NCI-H2171 treated with DMSO at 0.1 percent for 48 hours (cell line): ENCODE measurements around the gene COMT.

ENCODE experiments used
- DNase-seq: peaks from one replicate; lab custom pipeline; 2025; lab: John Stamatoyannopoulos, UW

Gene COMT

DNA sequence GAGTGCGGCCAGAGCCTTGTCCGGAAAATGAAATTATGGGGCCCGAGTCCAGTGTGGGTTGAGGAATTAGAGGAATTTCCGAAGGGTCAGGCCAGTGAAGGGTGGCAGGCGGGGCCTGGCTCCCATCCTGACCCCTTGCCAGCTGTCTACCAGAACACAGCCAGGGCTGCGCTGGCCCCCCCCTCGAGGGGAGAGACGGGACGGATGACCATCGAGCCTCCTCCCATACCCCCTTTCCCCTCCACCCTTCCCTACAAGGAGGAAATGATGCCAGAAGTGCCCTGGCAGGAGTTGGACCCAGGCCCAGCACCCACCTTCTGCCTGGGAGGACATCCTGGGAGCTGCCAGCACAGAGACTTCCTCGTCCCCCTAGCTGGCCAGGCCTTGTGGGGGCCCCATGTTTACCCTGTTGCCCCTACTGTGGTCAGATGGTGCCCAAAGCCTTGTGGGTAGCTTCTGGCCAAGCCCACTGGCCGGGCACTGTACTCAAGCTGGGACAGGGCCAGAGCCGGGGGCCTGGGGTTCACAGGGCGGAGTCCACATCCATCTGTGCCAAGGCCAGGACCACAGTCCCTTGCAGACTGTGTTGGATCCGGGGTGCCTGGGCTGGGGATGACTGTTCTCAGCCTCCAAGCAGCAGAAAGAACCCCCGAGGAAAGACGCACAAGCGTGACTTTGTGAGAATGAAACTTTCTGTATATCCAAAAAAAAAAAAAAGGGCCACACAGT, 54.2 kb downstream of the COMT start:
- DNase-seq, result no peak

DNA sequence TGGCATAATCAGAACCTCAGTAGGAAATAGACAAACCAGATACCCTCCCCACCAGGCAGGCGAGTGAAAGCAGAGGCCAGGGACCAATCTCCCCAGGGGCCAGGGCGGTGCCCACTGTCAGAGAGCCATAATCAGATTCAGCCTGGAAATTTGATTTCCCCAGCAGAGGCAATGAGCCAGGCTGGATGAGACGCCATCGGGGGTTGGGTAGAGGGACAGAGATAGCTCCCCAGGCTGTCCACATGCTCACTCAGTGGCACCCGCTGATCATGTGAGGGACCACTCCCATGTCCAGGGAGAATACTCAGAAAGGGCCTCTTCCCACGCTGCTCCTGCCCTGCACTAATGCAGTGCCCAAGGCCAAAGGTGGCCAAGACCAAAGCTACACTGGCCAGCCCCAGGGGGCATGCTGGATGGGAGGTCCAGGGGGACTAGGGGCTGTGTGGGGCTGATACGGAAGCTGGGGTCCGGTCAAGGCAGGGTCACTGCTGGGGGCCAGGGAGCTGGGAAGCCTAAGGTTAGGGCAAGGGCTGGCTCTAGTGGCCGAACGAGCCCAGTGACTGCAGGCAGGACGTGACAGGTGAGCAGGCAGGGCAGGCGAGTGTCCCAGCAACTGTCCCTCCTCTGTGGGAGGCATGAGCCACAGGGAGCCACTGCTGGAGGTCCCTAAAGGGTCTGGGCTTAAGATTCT, 55.3 kb downstream of the COMT start:
- DNase-seq, result no peak

DNA sequence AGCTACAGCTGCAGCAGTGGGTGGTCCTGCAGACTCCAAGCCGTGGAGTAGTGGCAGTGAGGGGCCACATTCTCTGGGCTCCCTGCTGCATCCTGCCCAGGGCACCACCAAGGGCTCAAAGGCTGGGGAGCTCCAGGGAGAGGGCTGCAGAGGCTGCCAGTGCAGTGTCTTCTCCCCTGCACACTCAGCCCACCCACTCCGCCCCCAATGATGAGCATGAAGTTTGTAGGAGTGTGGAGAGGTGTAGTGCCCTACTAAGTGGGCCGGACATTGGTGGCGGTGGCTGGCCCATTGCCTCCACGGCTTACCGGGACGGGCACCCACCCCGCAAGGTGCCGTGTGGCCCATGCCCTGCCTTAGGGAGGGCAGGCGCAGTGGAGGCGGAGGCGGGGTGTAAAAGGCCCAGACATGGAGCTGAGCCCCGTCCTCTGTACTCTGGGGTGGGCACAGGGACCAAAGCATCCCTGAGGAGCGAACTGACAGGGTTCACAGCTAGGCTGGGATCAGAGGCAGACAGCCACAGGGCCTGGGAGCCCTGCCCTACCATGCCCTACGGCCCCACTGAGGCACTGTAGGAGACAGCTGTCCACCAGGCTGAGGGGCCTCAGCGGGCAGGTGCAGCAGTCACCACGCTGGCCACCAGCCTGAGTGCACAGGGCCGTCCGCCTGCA, 56.1 kb downstream of the COMT start:
- DNase-seq, result no peak

DNA sequence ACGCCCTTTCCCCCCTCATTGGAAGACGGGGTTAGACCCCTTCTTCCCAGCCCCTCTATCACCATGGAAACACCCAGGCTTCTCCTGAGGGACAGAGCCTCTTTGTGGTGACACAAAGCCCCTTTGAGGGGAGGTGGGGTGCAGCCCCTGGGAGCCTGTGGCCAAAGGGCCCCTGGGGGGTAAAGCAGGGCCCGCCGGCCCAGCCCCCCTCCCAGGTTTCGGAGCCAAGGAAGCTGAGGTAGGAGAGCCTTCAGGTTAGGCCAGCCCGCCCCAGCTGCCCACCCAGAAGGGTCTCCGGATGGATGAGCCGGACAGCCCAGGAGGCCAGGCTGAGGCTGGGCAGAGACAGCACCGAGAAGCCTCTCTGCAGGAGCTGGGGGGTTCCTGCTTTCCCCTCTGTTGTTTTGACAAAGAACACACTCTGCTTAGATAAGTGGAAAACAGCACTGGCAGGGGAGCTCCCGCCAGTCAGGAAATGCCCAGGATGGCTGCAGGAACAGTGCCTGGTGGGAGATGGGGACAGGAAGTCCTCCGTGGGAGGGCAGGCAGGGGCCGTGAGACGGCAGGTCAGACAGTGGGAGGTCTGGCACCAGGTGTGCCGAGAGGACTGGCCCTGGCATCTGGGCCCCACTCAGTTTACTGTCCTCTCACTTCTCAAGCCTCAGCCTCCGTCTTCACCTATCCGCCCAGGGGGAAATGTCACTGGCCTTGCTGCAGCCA, 56.8 kb downstream of the COMT start:
- no peak for DNase-seq

DNA sequence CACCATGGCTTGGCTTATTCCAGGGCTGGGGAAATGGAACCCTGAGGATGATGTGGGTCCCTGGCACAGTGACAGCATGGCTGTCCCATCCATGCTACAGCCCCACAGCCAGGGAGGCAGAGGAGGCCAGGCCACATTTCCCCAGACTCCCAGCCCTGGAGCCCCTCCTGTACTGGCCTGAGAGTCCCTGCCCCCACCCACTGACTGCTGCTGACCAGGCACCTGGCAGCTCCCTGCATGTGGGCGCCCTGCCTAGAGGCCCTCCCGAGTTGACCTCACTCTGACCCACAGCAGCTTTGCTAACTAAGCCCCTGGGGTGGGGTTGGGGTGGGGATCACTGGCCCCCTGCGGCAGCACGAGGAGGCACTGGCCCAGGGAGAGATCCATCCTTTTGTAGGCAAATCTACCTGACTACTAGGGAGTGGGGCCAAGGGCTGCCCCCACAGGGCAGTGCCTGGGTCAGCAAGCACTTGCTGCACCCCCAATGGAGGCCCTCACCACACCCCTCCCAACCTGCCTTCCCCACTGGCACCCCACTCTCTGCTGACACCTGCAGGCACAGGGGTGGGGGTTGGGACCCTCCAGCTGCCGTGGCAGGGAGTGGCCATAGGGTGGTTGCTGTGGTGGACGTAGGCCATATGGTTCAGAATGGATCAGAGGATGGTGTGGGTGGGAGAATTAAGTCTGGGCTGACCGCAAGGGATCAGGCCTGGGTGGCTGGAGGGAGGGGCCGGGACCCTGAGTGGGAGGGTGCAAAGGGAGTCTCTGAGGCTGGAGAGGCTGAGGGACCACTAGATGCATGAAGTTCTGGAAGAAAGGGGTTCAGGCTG, 57.6 kb downstream of the COMT start:
- no peak for DNase-seq

DNA sequence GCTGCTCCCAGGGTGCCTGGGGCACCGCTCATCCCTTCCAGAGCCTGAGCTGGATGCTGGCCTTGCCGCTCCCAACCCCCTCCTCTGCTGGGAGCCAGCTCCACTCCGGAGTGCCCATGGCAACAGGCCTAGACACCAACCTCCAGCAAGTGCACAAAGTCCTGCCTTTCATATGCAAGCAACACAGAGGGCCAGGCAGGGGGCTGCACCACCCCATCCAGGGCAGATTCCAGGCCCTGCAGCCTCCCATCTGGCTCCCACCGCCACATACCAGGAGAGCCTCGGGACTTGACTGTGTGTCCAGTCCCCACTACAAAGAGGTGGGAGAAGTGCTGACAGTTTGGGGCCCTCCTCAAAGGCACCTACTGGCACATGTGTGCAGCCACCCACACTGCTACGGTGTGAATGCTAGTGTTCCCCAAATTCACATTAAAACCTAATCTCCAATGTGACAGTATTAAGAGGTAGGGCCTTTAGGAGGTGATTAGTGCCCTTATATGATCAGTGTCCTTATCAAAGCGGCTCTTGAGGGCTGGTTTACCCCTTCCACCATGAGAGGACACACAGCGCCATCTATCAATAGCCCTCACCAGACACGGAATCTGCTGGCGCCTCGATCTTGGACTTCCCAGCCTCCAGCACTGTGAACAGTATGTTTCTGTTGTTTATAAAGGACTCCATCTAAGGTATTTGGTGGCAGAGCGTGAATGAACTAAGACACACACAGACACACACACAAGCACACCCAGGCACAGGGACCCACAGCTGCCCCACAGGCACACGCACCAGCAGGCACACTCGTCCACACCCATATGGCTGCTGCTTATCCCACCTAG, 58.9 kb downstream of the COMT start:
- DNase-seq, result no peak

DNA sequence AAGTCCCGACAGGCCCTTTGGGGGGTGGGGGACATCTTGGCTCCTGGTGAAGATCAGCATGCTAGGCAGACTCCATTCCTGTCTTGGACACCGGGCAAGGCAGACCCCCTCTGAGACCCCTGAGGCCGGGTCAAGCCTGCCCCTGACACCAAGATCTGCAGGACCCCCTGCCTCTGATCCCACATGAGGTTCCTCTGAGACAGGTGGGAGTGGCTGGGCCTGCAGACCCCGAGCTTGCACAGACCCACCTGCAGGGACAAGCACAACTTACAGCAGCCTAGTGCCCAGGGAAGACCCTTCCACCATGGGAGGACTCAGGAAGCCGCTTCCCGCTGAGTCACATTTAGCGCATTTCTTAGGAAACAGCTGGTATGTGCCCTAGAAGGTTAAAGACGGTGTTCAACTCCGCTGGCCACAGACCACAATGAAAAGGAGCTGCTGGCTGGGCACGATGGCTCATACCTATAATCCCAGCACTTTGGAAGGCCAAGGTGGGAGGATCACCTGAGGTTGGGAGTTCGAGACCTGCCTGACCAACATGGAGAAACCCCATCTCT, 59.6 kb downstream of the COMT start:
- no peak for DNase-seq

DNA sequence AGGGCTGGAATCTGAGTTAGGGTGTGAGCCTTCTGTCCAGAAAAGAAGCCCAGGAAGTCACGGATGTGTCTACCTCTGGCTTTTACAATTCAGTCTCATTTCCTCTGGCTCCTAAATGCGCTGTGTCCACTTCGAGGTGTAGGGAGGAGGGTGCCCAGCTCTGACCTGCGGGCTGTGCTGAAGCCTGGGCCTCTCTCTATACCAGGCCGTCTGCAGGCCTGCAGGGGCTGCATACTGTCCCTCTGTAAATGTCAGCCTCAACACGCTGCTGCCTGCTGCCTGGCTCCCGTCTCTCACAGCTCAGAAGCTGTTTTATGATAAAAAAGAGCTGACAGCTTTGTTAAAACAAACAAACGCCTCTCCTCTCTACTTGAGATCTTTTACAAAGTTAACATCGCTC, 60.6 kb downstream of the COMT start:
- no peak for DNase-seq

DNA sequence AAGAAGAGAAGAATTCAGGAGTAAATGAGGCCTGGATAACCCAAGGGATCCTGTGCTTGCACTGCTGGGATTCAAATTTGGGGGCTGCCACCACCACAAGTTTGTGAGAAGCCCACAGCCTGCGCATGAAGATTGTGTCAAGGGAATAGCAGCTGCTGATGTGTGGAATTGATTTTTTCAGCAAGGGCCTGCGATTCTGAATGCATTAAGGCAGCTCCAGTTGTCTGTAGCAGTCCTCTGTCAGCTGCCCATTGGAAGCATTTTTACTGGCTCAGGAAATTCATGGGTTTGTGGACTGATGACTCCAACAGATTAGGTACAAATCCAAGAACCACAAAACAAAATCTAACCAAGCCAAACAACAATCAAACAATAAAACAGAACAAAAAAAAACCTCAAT, 61.1 kb downstream of the COMT start:
- no peak for DNase-seq

DNA sequence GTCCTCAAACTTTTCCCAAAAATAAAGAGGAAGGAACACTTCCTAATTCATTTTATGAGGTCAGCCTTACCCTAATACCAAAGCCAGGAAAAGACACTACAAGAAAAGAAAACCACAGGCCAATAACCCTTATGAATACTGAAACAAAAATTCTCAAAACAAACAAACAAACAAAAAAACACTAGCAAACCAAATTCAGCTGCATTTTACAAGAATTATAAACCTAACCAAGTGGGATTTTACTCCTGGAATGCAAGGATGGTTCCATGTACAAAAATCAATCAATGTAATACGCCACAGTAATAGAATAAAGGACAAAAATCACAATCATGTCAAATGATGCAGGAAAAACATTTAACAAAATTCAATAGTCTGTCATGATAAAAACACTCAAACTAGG, 61.7 kb downstream of the COMT start:
- no peak for DNase-seq

DNA sequence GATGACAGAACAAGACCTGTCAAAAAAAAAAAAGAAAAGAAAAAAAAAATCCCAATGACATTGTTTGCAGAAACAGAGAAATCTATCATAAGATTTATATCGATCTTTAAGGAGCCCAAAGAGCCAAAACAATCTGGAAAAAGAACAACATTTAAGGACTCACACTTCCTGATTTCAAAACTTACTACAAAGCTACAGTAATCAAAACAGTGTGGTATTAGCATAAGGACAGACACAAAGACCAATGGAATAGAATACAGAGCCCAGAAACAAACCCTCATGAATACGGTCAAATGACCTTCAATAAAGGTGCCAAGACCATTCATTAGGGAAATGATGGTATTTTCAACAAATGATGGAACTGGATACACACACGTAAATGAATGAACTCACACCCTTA, 62.9 kb downstream of the COMT start:
- DNase-seq, result no peak

DNA sequence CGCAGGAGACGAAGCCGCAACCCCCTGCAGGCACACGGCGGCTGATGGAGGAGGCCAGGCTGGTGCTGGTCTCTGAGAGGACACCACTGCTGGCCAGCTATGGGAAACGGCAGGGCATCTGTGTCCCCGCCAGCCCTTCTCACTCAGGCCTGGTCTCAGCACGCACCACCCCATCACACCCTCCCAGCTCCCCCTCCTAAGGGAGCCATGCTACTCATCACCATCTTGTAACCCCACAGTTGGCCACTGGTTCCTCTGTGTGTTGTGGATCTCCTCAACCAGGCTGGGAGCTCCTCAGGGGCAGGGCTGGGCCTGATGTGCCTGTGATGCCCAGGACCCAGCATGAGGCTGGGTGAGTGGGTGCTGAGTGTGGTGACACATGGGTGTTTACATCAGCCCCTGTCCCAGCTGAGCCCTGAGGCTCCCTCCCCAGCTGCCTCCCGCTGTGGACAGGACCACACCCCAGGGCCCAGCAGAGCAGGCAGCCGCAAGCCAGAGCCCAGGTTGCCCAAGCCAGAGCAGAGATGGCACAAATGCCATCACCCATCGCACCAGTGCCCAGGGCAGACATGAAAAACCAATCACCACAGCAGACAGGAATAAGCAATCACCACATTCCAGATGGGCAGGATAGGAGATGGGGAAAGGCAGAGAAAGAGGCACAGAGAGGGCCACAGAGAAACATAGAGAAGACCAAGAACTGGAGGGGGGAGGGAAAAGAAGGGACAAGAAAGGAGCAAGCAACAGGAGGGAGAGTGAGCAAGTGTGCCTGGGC, 66.8 kb downstream of the COMT start:
- no peak for DNase-seq

DNA sequence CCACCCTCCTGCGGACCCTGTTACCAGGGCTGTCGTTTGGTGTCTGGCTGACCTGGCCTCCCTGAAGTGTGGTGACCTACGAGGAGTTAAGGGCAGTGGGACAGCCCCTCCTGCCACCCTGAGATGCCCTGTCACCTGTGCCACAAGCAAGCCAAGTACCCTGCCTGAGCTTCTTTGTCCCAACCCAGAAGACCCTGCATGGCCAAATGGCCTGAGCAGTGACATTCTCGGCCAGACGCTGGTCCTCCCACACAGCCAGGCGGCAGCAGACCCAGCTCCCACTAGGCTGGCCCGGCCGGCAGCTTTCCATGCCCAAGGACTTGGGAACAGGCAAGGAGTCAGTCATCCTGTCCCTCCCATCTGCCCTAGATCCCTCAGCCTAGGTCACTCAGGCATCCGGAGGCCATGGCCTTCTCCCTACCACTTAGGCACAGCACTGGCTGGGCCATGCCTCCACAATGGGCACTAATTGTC, 67.5 kb downstream of the COMT start:
- DNase-seq, result no peak

DNA sequence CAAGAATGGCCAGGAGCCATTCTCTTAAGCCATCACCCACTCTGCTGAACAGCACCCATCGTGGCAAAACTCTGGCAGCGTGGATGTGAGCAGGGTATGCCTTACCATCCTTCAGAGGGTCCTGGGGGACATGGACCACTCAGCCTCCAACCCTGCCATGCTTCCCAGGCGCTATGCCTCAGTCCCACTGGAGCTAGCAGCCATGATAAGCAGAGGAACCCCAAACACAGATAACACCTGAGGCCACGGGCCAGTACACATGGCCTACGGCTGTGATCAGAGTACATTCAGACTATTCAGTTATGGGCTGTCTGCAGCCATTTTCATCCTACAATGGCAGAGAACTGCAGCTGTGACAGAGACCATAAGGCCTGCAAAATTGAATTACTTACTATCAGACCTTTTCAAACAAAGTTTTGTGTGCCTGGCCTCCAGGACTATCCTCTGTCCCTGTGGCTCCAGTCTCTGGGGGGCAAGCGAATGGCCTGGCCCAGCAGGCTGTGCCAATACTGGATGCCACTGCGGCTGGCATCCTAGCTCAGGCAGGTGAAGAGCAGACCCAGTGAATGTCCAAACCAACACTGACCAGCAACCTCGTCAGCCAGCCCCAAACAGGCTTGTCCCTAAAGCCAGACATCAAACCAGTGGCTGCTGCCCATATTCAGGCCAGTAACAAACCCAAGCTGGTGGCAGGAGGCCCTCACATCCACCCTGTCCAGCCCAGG, 68.2 kb downstream of the COMT start:
- no peak for DNase-seq

DNA sequence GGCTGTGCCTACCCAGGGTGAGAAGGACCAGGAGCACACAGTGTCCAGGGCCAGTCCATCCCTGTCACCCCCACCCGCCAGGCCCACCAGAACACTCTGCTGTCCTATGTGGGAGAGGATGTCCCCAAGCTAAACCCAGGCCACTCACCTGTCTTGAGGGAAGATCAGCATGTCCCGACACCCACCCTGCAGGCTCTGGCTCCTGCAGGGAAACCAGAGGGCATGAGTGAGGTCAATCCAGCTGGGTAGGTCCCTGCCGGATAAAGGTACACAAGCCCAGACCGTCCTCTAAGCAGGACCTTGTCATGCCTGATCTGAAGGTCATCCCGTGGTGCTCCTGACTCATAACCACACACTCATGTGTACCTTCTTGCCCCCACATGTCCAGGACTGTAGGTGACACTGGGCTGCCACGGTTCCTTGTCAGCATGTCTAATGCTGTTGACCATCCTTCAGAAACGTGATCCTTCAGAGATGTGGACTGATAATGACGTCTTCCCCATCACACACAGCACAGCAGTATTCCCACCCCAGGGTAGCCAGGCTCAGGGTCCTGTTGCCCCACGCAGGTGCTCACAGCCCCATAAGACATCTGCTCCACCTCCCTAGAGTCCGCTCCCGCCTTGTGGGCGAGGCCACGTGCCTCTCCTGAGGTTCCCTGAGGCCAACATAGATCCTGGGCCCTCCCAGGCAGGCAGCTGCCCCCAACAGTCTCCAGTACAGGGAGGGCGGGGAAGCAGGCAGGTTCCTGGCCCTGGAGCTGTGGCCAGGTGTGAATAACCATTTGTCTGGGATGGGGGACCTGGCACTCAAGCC, 68.9 kb downstream of the COMT start:
- DNase-seq, result no peak

DNA sequence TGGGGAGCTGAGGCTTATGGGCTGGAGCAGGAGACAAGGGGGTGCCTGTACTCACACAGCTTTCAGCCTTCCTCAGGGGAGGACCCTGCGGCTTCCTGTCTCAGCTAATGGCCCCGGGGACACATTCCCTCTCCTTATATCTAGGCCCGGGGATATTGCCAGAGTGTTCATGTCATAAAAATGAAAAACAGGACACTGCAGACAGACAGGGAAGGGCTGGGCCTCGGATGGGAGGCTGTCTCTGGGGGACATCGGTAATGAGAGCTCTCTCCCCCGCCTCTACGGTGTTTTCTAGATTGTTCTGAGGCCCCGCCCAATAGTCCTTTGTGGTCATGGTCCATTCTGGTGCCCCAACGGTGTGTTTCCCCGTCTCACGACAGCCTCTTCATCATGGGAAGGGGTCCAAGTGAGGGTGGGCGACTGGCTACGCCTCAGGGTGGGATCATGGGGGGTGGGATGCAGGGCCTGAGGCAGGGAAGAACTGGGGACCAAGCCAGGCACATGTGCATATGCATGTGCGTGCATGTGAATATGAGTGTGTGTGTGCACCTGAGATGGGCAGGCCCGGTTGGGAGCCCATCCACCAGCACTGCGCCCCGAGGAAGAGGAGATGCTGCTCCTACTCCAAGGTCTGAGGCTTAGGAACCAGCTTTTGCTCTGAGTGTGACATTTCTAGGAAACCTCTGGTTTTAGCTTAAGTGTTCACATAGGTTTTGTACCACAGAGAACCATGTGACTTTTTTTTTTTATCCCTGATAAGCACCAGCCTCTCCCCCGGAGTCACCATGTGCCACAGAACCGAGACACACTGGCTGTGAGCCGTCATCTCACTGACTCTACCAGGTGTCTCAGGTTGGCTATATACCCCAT, 69.8 kb downstream of the COMT start:
- no peak for DNase-seq
